Ovary (tissue), 3 donors: Measurements from ENCODE around the gene MOV10.

Source experiments
- CTCF ChIP-seq, 3 donors: fragments of 450-650 bp in 2 of 3; fragments of 200-600 bp in 1 of 3; IDR thresholded peaks; one replicate each; pipeline versions ENCODE4 v1.5.1 to v1.8.0; 2016 to 2022; ENCODE audit warnings: antibody characterized with exemption in 3 of 3, mild to moderate bottlenecking in 1 of 3
- POLR2A ChIP-seq: fragments of 450-650 bp; IDR thresholded peaks from one replicate; pipeline ENCODE4 v1.6.1; 2017; ENCODE audit warnings: antibody characterized with exemption, mild to moderate bottlenecking, moderate library complexity
- donor health status: DM: no; HTN: no; CAD: no.

- TF ChIP-seq POLR2A (no peak), CTCF (IDR thresholded peaks at IDR 0.05) (no peak)
Observed at GRCh38 chr1:112638110-112638428, 36.4 kb upstream of the MOV10 start.
